Measurements from ENCODE around the gene RSPH6A.

DNA sequence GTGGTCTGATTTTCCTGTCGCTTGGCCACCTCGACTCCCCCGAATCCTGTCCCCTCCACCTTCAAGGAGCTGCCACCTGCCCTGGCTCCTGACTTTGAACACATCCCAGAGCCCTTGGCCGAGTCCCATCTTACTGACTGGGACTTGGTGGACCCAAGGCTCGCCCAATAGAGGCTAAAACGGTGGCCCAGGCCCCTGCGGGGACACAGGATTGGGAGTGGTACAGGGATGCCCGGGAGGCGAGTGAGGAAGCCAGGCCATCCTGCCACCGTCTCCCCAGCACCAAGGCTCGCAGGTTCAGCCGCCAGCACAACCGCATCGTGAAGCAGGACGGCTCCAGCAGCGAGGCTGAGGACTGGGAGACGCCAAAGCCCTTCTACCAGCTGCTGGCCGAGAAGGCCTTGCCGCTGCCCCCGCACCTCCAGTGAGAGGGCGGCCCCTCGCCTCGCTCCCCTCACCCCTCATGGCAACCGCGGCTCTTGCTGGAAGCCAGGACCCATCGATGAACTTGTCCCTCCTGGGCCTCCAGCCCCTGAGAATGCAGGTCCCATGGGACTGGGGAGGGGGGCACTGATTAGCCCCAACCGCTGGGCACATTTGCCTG lies 51.3 kb downstream of the RSPH6A start:
- TF ChIP-seq, protein P1, sequence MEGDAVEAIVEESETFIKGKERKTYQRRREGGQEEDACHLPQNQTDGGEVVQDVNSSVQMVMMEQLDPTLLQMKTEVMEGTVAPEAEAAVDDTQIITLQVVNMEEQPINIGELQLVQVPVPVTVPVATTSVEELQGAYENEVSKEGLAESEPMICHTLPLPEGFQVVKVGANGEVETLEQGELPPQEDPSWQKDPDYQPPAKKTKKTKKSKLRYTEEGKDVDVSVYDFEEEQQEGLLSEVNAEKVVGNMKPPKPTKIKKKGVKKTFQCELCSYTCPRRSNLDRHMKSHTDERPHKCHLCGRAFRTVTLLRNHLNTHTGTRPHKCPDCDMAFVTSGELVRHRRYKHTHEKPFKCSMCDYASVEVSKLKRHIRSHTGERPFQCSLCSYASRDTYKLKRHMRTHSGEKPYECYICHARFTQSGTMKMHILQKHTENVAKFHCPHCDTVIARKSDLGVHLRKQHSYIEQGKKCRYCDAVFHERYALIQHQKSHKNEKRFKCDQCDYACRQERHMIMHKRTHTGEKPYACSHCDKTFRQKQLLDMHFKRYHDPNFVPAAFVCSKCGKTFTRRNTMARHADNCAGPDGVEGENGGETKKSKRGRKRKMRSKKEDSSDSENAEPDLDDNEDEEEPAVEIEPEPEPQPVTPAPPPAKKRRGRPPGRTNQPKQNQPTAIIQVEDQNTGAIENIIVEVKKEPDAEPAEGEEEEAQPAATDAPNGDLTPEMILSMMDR (IDR thresholded peaks at IDR 0.05; ENCODE audit: insufficient read depth, low read length, poor library complexity, severe bottlenecking): no peak
- no peak for TF ChIP-seq EZH2phosphoT487 (conservative IDR thresholded peaks at IDR 0.05; ENCODE audit: low read length)
